Hepatic stellate cell (primary cell): Measurements from ENCODE around the gene MFAP3.

Source experiments
- DNase-seq: peaks from one replicate; pipeline ENCODE4 v3.0.0; 2011; ENCODE audit warnings: low spot score

MFAP3 gene

GRCh38 chr5:154092356-154093141, 53.8 kb downstream of the MFAP3 start:
- DNase-seq = no peak

- no peak for DNase-seq
Measured at GRCh38 chr5:154093142-154093532, 54.4 kb downstream of the MFAP3 start.

DNA sequence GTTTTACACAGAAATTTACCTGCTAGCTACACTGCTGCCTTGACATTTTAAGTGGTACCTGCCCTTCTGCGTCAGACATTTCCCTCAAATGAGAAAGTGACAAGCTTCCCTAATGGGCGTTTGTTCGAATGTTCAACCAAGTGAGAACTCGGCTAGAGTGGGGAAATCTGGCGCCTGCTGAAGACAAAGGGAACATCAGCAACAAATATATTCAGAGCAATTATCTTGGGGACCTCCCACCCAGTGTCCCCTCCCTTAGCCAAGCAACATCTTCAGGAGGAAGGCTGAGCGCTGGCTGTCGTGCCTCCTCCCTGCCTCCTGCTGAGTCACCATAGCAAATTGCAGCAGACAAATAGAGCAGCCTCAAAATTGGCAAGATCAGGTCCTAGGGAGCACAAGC, 57.1 kb downstream of the MFAP3 start:
- no peak for DNase-seq

- no peak for DNase-seq
Measured at GRCh38 chr5:154097031-154097430, 58.3 kb downstream of the MFAP3 start.

DNA sequence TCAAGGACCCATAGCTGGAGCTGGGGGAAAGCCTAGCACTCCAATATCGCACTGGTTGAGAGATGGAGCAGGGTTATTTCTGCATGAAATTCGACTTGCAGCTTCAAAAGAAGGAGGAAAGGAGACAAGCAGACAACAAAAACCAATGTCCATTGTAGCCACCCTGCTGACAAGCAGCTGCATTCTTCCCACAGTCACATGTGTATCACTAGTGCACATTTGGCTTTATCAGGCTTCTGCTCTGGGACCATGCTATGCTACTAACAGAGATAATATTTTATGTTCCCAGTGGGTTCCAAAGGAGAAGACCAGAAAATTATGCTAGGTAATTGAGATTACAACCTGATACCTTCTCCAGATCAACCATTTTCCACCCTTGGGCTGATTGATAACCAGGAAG, 59.7 kb downstream of the MFAP3 start:
- DNase-seq = no peak

- DNase-seq = no peak
Measured at GRCh38 chr5:154101184-154101583, 62.4 kb downstream of the MFAP3 start.

GRCh38 chr5:154103233-154103632, 64.5 kb downstream of the MFAP3 start:
- DNase-seq = no peak
